ENCODE data around the gene KCNA10. TPM values are rescaled to one million over a fixed set of nuclear protein-coding genes. Genes with fewer than 3 reads are reported as not detected.

KCNA10 gene
- total RNA-seq, 1 donor from 2014 or later, result not detected

GRCh38 chr1:110476028-110476765 lies 42.8 kb downstream of the KCNA10 start:
- no peaks in the 10 kb centered on the region for H3K9me3 Mint-ChIP-seq (ENCODE audit: unreplicated experiment)
- no peaks in the 10 kb centered on the region for H3K36me3 Mint-ChIP-seq (ENCODE audit: unreplicated experiment)
- H3K27ac Mint-ChIP-seq (ENCODE audit: unreplicated experiment), result no peak overlapping the region
- no peak for TF ChIP-seq CTCF (IDR thresholded peaks at IDR 0.05)
- no peak overlapping the region for H3K4me3 Mint-ChIP-seq (ENCODE audit: unreplicated experiment)
- no peak for DNase-seq (ENCODE audit: extremely low spot score, unreplicated experiment)
- H3K27me3 Mint-ChIP-seq (ENCODE audit: unreplicated experiment), result peaks cover 10% of the 10 kb centered on the region
- H3K4me1 Mint-ChIP-seq (ENCODE audit: unreplicated experiment), result no peaks in the 10 kb centered on the region

GRCh38 chr1:110475362-110476027 lies 43.5 kb downstream of the KCNA10 start:
- TF ChIP-seq CTCF (IDR thresholded peaks at IDR 0.05), result no peak
- no peaks in the 10 kb centered on the region for H3K4me1 Mint-ChIP-seq (ENCODE audit: unreplicated experiment)

GRCh38 chr1:110474444-110474843 lies 44.5 kb downstream of the KCNA10 start:
- Mint-ChIP-seq H3K4me3 (ENCODE audit: unreplicated experiment) (no peak overlapping the region), H3K27ac (ENCODE audit: unreplicated experiment) (no peak overlapping the region), H3K4me1 (ENCODE audit: unreplicated experiment) (no peaks in the 10 kb centered on the region), H3K27me3 (ENCODE audit: unreplicated experiment) (peaks cover 24% of the 10 kb centered on the region), H3K9me3 (ENCODE audit: unreplicated experiment) (no peaks in the 10 kb centered on the region), H3K36me3 (ENCODE audit: unreplicated experiment) (no peaks in the 10 kb centered on the region)
- TF ChIP-seq CTCF (IDR thresholded peaks at IDR 0.05), result no peak
- no peak for DNase-seq (ENCODE audit: extremely low spot score, unreplicated experiment)

More at GRCh38 chr1:110475362-110476027, 43.5 kb downstream of the KCNA10 start:
- Mint-ChIP-seq H3K27me3 (ENCODE audit: unreplicated experiment) (peaks cover 15% of the 10 kb centered on the region), H3K4me3 (ENCODE audit: unreplicated experiment) (no peak overlapping the region), H3K9me3 (ENCODE audit: unreplicated experiment) (no peaks in the 10 kb centered on the region), H3K27ac (ENCODE audit: unreplicated experiment) (no peak overlapping the region), H3K36me3 (ENCODE audit: unreplicated experiment) (no peaks in the 10 kb centered on the region)
- DNase-seq (ENCODE audit: extremely low spot score, unreplicated experiment), result no peak

GRCh38 chr1:110472546-110472945 lies 46.4 kb downstream of the KCNA10 start:
- Mint-ChIP-seq H3K4me3 (ENCODE audit: unreplicated experiment) (no peak overlapping the region), H3K4me1 (ENCODE audit: unreplicated experiment) (no peaks in the 10 kb centered on the region), H3K27ac (ENCODE audit: unreplicated experiment) (no peak overlapping the region), H3K9me3 (ENCODE audit: unreplicated experiment) (no peaks in the 10 kb centered on the region), H3K36me3 (ENCODE audit: unreplicated experiment) (no peaks in the 10 kb centered on the region), H3K27me3 (ENCODE audit: unreplicated experiment) (peaks cover 33% of the 10 kb centered on the region)
- no peak for TF ChIP-seq CTCF (IDR thresholded peaks at IDR 0.05)
- no peak for DNase-seq (ENCODE audit: extremely low spot score, unreplicated experiment)

- Mint-ChIP-seq H3K4me3 (ENCODE audit: unreplicated experiment) (no peak overlapping the region), H3K27me3 (ENCODE audit: unreplicated experiment) (peaks cover 38% of the 10 kb centered on the region), H3K27ac (ENCODE audit: unreplicated experiment) (no peak overlapping the region), H3K36me3 (ENCODE audit: unreplicated experiment) (no peaks in the 10 kb centered on the region), H3K4me1 (ENCODE audit: unreplicated experiment) (no peaks in the 10 kb centered on the region), H3K9me3 (ENCODE audit: unreplicated experiment) (no peaks in the 10 kb centered on the region)
- no peak for DNase-seq (ENCODE audit: extremely low spot score, unreplicated experiment)
- TF ChIP-seq CTCF (IDR thresholded peaks at IDR 0.05), result no peak
Measured at GRCh38 chr1:110471131-110471530, 47.8 kb downstream of the KCNA10 start.

Measured in osteocyte (in vitro differentiated cells).